NOMO-1 treated with dmso at 0.1 percent for 144 hours (cell line): ENCODE data around the gene MYO1E.

ENCODE experiments used
- DNase-seq: peaks from one replicate; lab custom pipeline; 2025; ENCODE audit not compliant: unreplicated experiment; lab: John Stamatoyannopoulos, UW

Gene MYO1E

DNA sequence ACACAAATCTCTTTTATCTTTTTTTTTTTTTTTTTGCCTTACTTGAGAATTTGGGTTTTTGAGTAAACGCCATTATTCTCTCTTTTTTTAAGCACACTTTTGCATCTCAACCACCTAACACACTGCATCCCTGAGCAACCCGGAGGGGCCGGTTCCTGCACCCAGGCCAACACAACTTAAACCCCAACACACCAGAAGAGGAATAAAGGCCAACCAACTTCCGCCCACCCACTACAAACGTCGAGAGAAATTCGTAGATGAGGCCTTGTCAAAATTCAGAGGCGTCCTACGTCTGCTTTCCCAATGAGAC, 268.1 kb downstream of the MYO1E start:
- no peak for DNase-seq

- no peak for DNase-seq
Measured at GRCh38 chr15:59099162-59099685, 273.4 kb downstream of the MYO1E start.

- DNase-seq = no peak
Measured at GRCh38 chr15:59096429-59096828, 276.2 kb downstream of the MYO1E start.

DNA sequence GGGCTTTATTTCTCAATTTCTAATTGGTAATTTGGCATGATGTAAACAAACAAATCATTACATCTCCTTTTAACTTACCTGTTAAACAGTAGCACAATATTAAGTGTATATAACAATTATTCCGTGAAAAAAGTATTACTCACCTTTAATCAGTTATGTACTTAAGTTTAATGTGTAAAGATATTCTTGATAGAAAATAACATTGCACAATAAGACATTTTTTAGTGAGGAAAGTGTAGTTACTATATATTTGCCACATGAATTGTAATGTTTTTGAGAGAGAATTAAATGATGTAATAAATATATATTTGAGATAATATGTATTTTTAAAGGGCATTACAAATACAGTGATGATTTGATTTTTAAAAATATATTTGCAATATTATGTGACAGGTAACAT, 278.6 kb downstream of the MYO1E start:
- no peak for DNase-seq

GRCh38 chr15:59087731-59088130, 284.9 kb downstream of the MYO1E start:
- no peak for DNase-seq
